Omental fat pad (tissue), 4 donors: ENCODE results near the gene CD48. TPM values are rescaled to one million over a fixed set of nuclear protein-coding genes. Genes with fewer than 3 reads are reported as not detected.

ENCODE experiments used
- ATAC-seq: fragments of 150-250 bp; one replicate; pipeline ENCODE4 v1.9.1; 2016; ENCODE audit warnings: mild to moderate bottlenecking, moderate library complexity; ENCODE audit not compliant: low FRiP score
- DNase-seq: peaks from one replicate; pipeline ENCODE4 v3.0.0-alpha.2; 2019; ENCODE audit warnings: low spot score
- CTCF ChIP-seq, 3 donors: fragments of 450-650 bp; IDR thresholded peaks; one replicate each; pipeline ENCODE4 v1.5.1; 2016 to 2017; ENCODE audit warnings: antibody characterized with exemption in 3 of 3, mild to moderate bottlenecking in 3 of 3, moderate library complexity in 2 of 3
- total RNA-seq, 4 donors: library from RNA; depleted of rRNA; stranded (reverse); fragments of >200 nt; gene quantifications; one replicate each; pipeline ENCODE4 v1.1.0, GENCODE V29; 2016

The CD48 gene
- total RNA-seq, 4 donors from 2014 or later = 5.2 to 21.0 (median 8.0) TPM

GRCh38 chr1:160638926-160639325 lies 72.7 kb downstream of the CD48 start:
- no peak for TF ChIP-seq CTCF (IDR thresholded peaks at IDR 0.05)
- DNase-seq (no peak), ATAC-seq (no peak)

- TF ChIP-seq CTCF (IDR thresholded peaks at IDR 0.05) = no peak
- no peak for ATAC-seq
- no peak for DNase-seq
Measured at GRCh38 chr1:160638540-160638857, 73.1 kb downstream of the CD48 start.

- TF ChIP-seq CTCF (IDR thresholded peaks at IDR 0.05) = no peak
- ATAC-seq (no peak), DNase-seq (no peak)
Measured at GRCh38 chr1:160637821-160638539, 73.6 kb downstream of the CD48 start.

- no peak for TF ChIP-seq CTCF (IDR thresholded peaks at IDR 0.05)
- DNase-seq = no peak
Measured at GRCh38 chr1:160637065-160637464, 74.6 kb downstream of the CD48 start.

GRCh38 chr1:160636547-160636946 lies 75.1 kb downstream of the CD48 start:
- DNase-seq (no peak), ATAC-seq (no peak)
- TF ChIP-seq CTCF (IDR thresholded peaks at IDR 0.05) = no peak

More at GRCh38 chr1:160637065-160637464, 74.6 kb downstream of the CD48 start:
- no peak for ATAC-seq

- ATAC-seq (no peak), DNase-seq (no peak)
- no peak for TF ChIP-seq CTCF (IDR thresholded peaks at IDR 0.05)
Measured at GRCh38 chr1:160636076-160636475, 75.5 kb downstream of the CD48 start.
